Measurements from ENCODE around the gene AGBL5.

DNA sequence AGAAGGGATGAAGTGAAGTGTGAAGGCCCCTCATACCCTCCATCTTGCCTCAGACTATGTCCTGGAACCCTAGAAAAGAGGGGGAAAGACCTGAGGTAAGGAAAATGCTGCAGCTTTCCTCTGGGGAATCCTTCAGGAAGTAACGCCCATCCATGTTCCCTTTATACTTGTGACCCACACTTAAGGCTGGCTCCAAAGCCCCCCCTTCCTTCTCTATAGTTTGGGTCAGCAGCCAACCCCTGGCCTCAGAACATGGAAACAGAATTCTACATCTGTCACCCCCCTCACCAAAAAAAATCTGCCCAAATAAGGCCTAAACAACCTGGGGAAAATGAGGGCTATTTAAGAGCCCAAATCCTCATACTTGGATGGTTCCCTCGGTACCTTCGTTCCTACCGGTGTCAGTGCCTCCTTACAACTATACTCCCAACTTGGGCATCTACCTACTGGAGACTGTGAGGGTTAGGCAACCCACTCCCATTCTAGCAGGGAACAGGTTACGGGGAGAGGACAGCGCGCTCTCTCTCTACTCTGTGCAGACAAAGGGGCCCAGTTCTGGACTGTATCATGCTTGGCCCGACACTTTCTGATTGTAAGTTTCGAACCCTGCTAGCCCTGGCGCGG, 19.3 kb downstream of the AGBL5 start:
- TF ChIP-seq POLR2A (IDR thresholded peaks at IDR 0.05; ENCODE audit: low read length) (no peak), GATA1 (IDR thresholded peaks at IDR 0.05; ENCODE audit: low read depth, low read length) (no peak)
